Brain microvascular endothelial cell (primary cell): Measurements from ENCODE around the gene CHD3.

Experiments
- DNase-seq: peaks from one replicate; pipeline ENCODE4 v3.0.0-alpha.2; 2020
- H3K27ac ChIP-seq: fragments of 250-450 bp; sonication (Bioruptor Pico); 2 replicates; pipeline ENCODE4 v1.5.1; 2020; ENCODE audit warnings: mild to moderate bottlenecking, moderate library complexity
- H3K27me3 ChIP-seq: fragments of 250-450 bp; sonication (Bioruptor Pico); replicated peaks from 2 replicates; pipeline ENCODE4 v1.5.1; 2020; ENCODE audit warnings: mild to moderate bottlenecking
- H3K36me3 ChIP-seq: fragments of 250-450 bp; sonication (Bioruptor Pico); replicated peaks from 2 replicates; pipeline ENCODE4 v1.5.1; 2020; ENCODE audit warnings: mild to moderate bottlenecking
- H3K4me3 ChIP-seq: 2 replicates; pipeline ENCODE4 v1.5.1; 2011; ENCODE audit warnings: low read depth, mild to moderate bottlenecking, control low read depth, low read length, moderate library complexity
- CTCF ChIP-seq: IDR thresholded peaks from 2 replicates; pipeline ENCODE4 v1.5.1; 2011; ENCODE audit warnings: low read depth, mild to moderate bottlenecking, moderate library complexity, low read length, control low read depth, inconsistent platforms; ENCODE audit errors: missing control alignments
- in situ Hi-C: cut with HindIII; loops from 2 replicates; pipeline ENCODE4 v1.10.0; 2017; ENCODE audit warnings: low sequenced_read_pairs, low pct_ligation_motif_present

CHD3 gene

GRCh38 chr17:7875804-7876370, 12.7 kb upstream of the CHD3 start:
- in situ Hi-C loops = no loop called here
- H3K4me3 ChIP-seq = no peak overlapping the region
- TF ChIP-seq CTCF = no peak
- DNase-seq = no peak
- H3K36me3 ChIP-seq = peaks cover 9% of the 10 kb centered on the region
- H3K27ac ChIP-seq = no peak overlapping the region
- no peaks in the 10 kb centered on the region for H3K27me3 ChIP-seq

- Histone ChIP-seq H3K27ac (no peak overlapping the region), H3K27me3 (no peaks in the 10 kb centered on the region), H3K36me3 (peaks cover 10% of the 10 kb centered on the region), H3K4me3 (no peak overlapping the region)
- in situ Hi-C loops = no loop called here
- TF ChIP-seq CTCF = no peak
- no peak for DNase-seq
These were observed 10.4 kb upstream of the CHD3 start for GRCh38 chr17:7878234-7878633.

- in situ Hi-C loops = no loop called here
- H3K27ac ChIP-seq = no peak overlapping the region
- no peaks in the 10 kb centered on the region for H3K27me3 ChIP-seq
- peaks cover 10% of the 10 kb centered on the region for H3K36me3 ChIP-seq
- no peak overlapping the region for H3K4me3 ChIP-seq
- no peak for TF ChIP-seq CTCF
- no peak for DNase-seq
These were observed 8.3 kb upstream of the CHD3 start for GRCh38 chr17:7880076-7880868.

DNA sequence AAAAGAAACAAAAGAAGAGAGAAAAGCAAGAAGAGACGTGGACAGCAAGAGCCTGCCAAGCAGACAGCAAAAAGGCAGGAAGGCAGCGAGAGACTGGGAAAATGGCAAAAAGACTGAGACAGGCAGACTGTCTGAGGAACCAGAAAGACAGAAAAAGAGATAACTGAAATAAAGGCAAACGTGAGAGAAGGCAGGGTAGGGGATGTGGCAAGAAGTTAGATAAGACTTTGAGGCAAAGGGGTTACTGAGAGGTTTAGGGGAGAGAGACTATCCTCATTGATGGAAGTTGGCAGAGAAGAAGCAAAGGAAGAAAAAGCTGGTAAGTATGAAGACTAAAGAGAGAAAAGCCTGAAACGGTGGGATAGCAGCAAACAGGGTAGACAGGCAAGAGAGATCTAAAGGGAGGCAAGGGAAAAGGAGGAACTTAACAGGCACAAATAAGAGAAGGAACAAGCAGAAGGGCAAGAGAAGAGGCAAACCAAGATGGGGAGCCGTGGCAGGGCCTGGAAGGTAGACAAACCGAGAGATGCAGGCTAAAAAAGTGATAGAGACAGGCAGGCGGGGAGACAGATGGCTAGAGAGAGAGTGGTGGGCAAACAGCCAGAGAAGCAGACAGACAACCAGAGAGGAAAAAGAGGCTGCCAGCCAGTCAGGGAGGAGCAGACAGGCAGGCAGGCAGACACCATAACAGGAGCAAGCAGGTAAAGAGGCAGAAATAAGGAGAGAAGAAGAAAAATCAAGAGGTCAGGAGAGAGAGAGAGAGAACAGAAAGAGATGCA, 7.1 kb upstream of the CHD3 start:
- Histone ChIP-seq H3K27ac (no peak overlapping the region), H3K36me3 (peaks cover 10% of the 10 kb centered on the region), H3K4me3 (no peak overlapping the region), H3K27me3 (no peaks in the 10 kb centered on the region)
- no peak for TF ChIP-seq CTCF
- DNase-seq = no peak
- in situ Hi-C loops = no loop called here

- H3K27ac ChIP-seq = no peak overlapping the region
- no peak for TF ChIP-seq CTCF
- DNase-seq = no peak
- in situ Hi-C loops = no loop called here
- H3K36me3 ChIP-seq = peaks cover 10% of the 10 kb centered on the region
- H3K4me3 ChIP-seq = no peak overlapping the region
- H3K27me3 ChIP-seq = no peaks in the 10 kb centered on the region
These were observed 6.5 kb upstream of the CHD3 start for GRCh38 chr17:7882068-7882467.
